Lower lobe of right lung (tissue), 2 donors: Measurements from ENCODE around the gene TMEM164. TPM values are rescaled to one million over a fixed set of nuclear protein-coding genes. Genes with fewer than 3 reads are reported as not detected.

Experiments
- ATAC-seq, 2 donors: fragments of 200-7000 bp; cut with Tn5 transposase; one replicate each; pipeline ENCODE4 v1.9.1; 2020 to 2022; ENCODE audit warnings: mild to moderate bottlenecking in 2 of 2, moderate library complexity in 2 of 2
- DNase-seq: peaks from one replicate; pipeline ENCODE4 v3.0.0-alpha.2; 2020
- H3K27ac ChIP-seq: fragments of 200-600 bp; one replicate; pipeline ENCODE4 v1.8.0; 2022
- H3K27me3 ChIP-seq: fragments of 200-600 bp; one replicate; pipeline ENCODE4 v1.8.0; 2022; ENCODE audit warnings: low read depth
- H3K36me3 ChIP-seq: fragments of 200-600 bp; one replicate; pipeline ENCODE4 v1.8.0; 2022; ENCODE audit warnings: mild to moderate bottlenecking
- H3K4me1 ChIP-seq: fragments of 200-600 bp; one replicate; pipeline ENCODE4 v1.8.0; 2022
- H3K4me3 ChIP-seq: fragments of 200-600 bp; one replicate; pipeline ENCODE4 v1.8.0; 2022; ENCODE audit warnings: mild to moderate bottlenecking
- H3K9me3 ChIP-seq: fragments of 200-600 bp; one replicate; pipeline ENCODE4 v1.8.0; 2022
- CTCF ChIP-seq: fragments of 200-600 bp; IDR thresholded peaks from one replicate; pipeline ENCODE4 v1.8.0; 2022; ENCODE audit warnings: antibody characterized with exemption, mild to moderate bottlenecking
- intact Hi-C: fragments of 100-400 bp; cut with DNase I; formaldehyde crosslinking; loops from one replicate; pipeline ENCODE4 v1.11.0; 2022
- total RNA-seq: library from RNA; stranded (reverse); fragmentation: NEBNext Ultra II Directional; extraction: Animal tissue kit (Norgen Biotek cat#: 25700); gene quantifications from one replicate; pipeline ENCODE4 v1.2.1, GENCODE V29; 2021
- donor health status: DM: no; HTN: yes; CAD: no; lungs with severe emphysema.

The TMEM164 gene
- total RNA-seq, 1 donor from 2014 or later, result 66.4 TPM

- no peaks in the 10 kb centered on the region for H3K4me1 ChIP-seq
- H3K27ac ChIP-seq, result no peak overlapping the region
- no peaks in the 10 kb centered on the region for H3K9me3 ChIP-seq
- DNase-seq, result no peak
- no peaks in the 10 kb centered on the region for H3K27me3 ChIP-seq
- ATAC-seq, result no peak
- intact Hi-C loops, result no loop called here
- no peaks in the 10 kb centered on the region for H3K36me3 ChIP-seq
- TF ChIP-seq CTCF, result no peak
- no peak overlapping the region for H3K4me3 ChIP-seq
These were observed 158.4 kb downstream of the TMEM164 start for GRCh38 chrX:110161361-110161686.

GRCh38 chrX:110162131-110162530 is 159.2 kb downstream of the TMEM164 start:
- Histone ChIP-seq H3K4me1 (no peaks in the 10 kb centered on the region), H3K36me3 (no peaks in the 10 kb centered on the region), H3K27ac (no peak overlapping the region), H3K27me3 (no peaks in the 10 kb centered on the region), H3K4me3 (no peak overlapping the region), H3K9me3 (no peaks in the 10 kb centered on the region)
- intact Hi-C loops, result no loop called here
- DNase-seq, result no peak
- ATAC-seq, result no peak
- no peak for TF ChIP-seq CTCF

- no peak overlapping the region for H3K27ac ChIP-seq
- TF ChIP-seq CTCF, result no peak
- no peak for DNase-seq
- ATAC-seq, result no peak
- H3K4me1 ChIP-seq, result no peaks in the 10 kb centered on the region
- no peak overlapping the region for H3K4me3 ChIP-seq
- H3K9me3 ChIP-seq, result no peaks in the 10 kb centered on the region
- no peaks in the 10 kb centered on the region for H3K36me3 ChIP-seq
- no peaks in the 10 kb centered on the region for H3K27me3 ChIP-seq
- intact Hi-C loops, result no loop called here
These were observed 160.0 kb downstream of the TMEM164 start for GRCh38 chrX:110162867-110163266.

GRCh38 chrX:110163488-110163887 is 160.6 kb downstream of the TMEM164 start:
- Histone ChIP-seq H3K4me3 (no peak overlapping the region), H3K27me3 (no peaks in the 10 kb centered on the region), H3K36me3 (no peaks in the 10 kb centered on the region), H3K27ac (no peak overlapping the region), H3K4me1 (no peaks in the 10 kb centered on the region), H3K9me3 (no peaks in the 10 kb centered on the region)
- intact Hi-C loops, result no loop called here
- DNase-seq (no peak), ATAC-seq (peak; percentile 53 to 65)
- TF ChIP-seq CTCF, result no peak

GRCh38 chrX:110167952-110168451 is 165.1 kb downstream of the TMEM164 start:
- ATAC-seq (peak; percentile 39 to 44), DNase-seq (peak; percentile 46)
- no peak overlapping the region for H3K4me3 ChIP-seq
- H3K36me3 ChIP-seq, result no peaks in the 10 kb centered on the region
- peak; percentile 48 for TF ChIP-seq CTCF
- intact Hi-C loops, result no loop called here
- no peaks in the 10 kb centered on the region for H3K27me3 ChIP-seq
- no peaks in the 10 kb centered on the region for H3K4me1 ChIP-seq
- H3K27ac ChIP-seq, result no peak overlapping the region
- H3K9me3 ChIP-seq, result no peaks in the 10 kb centered on the region

- H3K27ac ChIP-seq, result no peak overlapping the region
- no peaks in the 10 kb centered on the region for H3K27me3 ChIP-seq
- intact Hi-C loops, result no loop called here
- TF ChIP-seq CTCF, result no peak
- ATAC-seq (no peak), DNase-seq (no peak)
- no peaks in the 10 kb centered on the region for H3K4me1 ChIP-seq
- no peaks in the 10 kb centered on the region for H3K9me3 ChIP-seq
- H3K36me3 ChIP-seq, result no peaks in the 10 kb centered on the region
- H3K4me3 ChIP-seq, result no peak overlapping the region
These were observed 165.7 kb downstream of the TMEM164 start for GRCh38 chrX:110168585-110168984.
